ENCODE measurements around the gene CHCHD3. TPM values are rescaled to one million over a fixed set of nuclear protein-coding genes. Genes with fewer than 3 reads are reported as not detected.

The CHCHD3 gene
- total RNA-seq, 1 donor from 2014 or later, result 75.5 TPM

DNA sequence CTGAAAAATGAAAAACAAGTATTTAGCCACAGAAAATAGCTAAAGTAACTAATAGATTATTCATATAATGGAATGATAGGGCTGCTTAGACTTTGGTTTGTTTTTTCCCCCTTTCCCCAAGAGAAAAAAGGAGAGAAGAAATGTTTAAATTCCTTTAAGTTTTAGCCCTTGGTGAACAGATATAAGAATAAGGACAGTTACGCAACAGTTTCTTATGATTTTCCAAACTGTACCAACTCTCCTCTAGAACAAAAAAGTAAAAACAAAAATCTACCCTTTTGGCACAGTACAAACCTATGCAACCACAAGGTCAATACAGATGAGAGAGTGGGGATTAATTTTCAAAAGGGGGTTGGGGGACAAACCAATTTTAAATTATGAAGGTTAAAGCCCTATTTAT lies 227.7 kb downstream of the CHCHD3 start:
- DNase-seq (ENCODE audit: low read depth), result no peak
- no peak overlapping the region for H3K4me3 ChIP-seq (ENCODE audit: low read depth, low read length)
- TF ChIP-seq CTCF (conservative IDR thresholded peaks at IDR 0.05; ENCODE audit: low read depth, low read length), result no peak

- TF ChIP-seq CTCF (conservative IDR thresholded peaks at IDR 0.05; ENCODE audit: low read depth, low read length), result no peak
- DNase-seq (ENCODE audit: low read depth), result no peak
- H3K4me3 ChIP-seq (ENCODE audit: low read depth, low read length), result no peak overlapping the region
These were observed 234.5 kb downstream of the CHCHD3 start for GRCh38 chr7:132847376-132847775.

DNA sequence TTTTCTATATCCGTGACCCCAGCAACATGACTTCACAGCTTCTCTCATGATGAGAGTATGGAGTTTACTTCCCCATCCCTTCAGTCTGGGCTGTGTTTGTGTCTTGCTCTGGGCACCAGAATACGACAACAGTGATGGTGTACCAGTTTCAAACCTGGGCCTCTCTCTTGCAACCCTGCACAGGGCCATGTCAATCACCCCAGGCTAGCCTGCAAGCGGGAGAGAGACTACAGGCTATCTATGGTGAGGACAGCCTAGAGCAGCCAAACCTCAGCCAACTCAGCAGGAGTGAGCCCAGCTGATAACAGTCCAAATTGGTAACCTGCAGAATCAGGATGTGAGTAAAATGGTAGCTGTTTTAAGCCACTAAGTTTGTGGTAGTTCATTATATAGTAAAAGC lies 235.8 kb downstream of the CHCHD3 start:
- no peak for TF ChIP-seq CTCF (conservative IDR thresholded peaks at IDR 0.05; ENCODE audit: low read depth, low read length)
- no peak overlapping the region for H3K4me3 ChIP-seq (ENCODE audit: low read depth, low read length)
- DNase-seq (ENCODE audit: low read depth), result no peak

DNA sequence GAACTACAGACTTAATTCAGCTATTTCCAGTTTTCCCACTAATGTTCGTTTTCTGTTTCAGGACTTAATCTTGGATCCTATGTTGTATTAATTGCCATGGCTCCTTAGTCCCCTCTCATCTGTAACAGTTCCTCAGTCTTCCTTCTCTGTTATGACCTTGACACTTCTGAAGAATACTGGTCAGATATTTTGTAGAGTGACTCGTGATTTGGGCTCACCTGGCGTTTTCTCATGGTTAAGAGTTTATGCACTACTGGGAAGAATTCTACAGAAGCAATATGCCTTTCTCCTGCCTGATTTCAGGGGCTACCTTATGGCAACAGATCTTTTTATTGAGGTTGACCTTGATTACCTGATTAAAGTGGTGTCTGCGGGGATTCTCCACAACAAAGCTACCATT lies 239.4 kb downstream of the CHCHD3 start:
- H3K4me3 ChIP-seq (ENCODE audit: low read depth, low read length), result no peak overlapping the region

DNA sequence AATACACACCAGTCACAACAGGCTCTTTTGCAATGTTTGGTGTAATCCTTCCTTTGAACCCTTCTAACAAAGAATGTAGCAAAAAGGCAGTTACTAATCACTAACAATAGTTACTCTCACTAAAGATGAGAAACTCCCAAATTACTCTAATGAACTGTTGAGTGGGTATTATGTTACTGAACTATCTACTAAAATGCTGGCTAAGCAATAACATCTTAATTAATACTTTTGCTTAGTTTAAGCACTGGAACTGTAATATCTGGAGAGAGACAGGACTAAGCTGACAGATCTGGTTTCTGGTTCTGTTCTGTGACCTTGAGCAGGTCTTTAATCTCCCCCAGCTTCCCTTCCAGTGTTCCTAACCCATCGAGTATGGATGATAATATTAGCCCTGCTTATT lies 241.7 kb downstream of the CHCHD3 start:
- TF ChIP-seq CTCF (conservative IDR thresholded peaks at IDR 0.05; ENCODE audit: low read depth, low read length), result no peak
- no peak overlapping the region for H3K4me3 ChIP-seq (ENCODE audit: low read depth, low read length)
- no peak for DNase-seq (ENCODE audit: low read depth)

More for the DNA sequence above, 239.4 kb downstream of the CHCHD3 start:
- TF ChIP-seq CTCF (conservative IDR thresholded peaks at IDR 0.05; ENCODE audit: low read depth, low read length), result no peak
- no peak for DNase-seq (ENCODE audit: low read depth)

- no peak for TF ChIP-seq CTCF (conservative IDR thresholded peaks at IDR 0.05; ENCODE audit: low read depth, low read length)
- DNase-seq (ENCODE audit: low read depth), result no peak
These were observed 243.6 kb downstream of the CHCHD3 start for GRCh38 chr7:132838313-132838712.

GRCh38 chr7:132837529-132837928 lies 244.4 kb downstream of the CHCHD3 start:
- no peak for TF ChIP-seq CTCF (conservative IDR thresholded peaks at IDR 0.05; ENCODE audit: low read depth, low read length)
- H3K4me3 ChIP-seq (ENCODE audit: low read depth, low read length), result no peak overlapping the region
- DNase-seq (ENCODE audit: low read depth), result no peak

More at GRCh38 chr7:132838313-132838712, 243.6 kb downstream of the CHCHD3 start:
- H3K4me3 ChIP-seq (ENCODE audit: low read depth, low read length), result no peak overlapping the region
